ENCODE results near the gene TYR.
"Not testable (repeated sequence)": the region's sequence is repeated elsewhere in the genome, so short reads cannot be mapped to it uniquely, and the experiment has no call there.

DNA sequence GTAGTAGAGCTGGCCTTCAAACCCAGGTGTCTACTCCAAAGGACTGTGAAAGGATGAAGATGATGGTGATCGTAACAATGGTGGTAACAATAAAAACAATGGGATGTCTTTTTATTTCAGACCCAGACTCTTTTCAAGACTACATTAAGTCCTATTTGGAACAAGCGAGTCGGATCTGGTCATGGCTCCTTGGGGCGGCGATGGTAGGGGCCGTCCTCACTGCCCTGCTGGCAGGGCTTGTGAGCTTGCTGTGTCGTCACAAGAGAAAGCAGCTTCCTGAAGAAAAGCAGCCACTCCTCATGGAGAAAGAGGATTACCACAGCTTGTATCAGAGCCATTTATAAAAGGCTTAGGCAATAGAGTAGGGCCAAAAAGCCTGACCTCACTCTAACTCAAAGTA, 117.3 kb downstream of the TYR start:
- TF ChIP-seq, protein P1, sequence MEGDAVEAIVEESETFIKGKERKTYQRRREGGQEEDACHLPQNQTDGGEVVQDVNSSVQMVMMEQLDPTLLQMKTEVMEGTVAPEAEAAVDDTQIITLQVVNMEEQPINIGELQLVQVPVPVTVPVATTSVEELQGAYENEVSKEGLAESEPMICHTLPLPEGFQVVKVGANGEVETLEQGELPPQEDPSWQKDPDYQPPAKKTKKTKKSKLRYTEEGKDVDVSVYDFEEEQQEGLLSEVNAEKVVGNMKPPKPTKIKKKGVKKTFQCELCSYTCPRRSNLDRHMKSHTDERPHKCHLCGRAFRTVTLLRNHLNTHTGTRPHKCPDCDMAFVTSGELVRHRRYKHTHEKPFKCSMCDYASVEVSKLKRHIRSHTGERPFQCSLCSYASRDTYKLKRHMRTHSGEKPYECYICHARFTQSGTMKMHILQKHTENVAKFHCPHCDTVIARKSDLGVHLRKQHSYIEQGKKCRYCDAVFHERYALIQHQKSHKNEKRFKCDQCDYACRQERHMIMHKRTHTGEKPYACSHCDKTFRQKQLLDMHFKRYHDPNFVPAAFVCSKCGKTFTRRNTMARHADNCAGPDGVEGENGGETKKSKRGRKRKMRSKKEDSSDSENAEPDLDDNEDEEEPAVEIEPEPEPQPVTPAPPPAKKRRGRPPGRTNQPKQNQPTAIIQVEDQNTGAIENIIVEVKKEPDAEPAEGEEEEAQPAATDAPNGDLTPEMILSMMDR (IDR thresholded peaks at IDR 0.05) = not testable (repeated sequence)
- TF ChIP-seq POLR2A (IDR thresholded peaks at IDR 0.05) = not testable (repeated sequence)
